ENCODE data around the gene SAP30L. TPM values are rescaled to one million over a fixed set of nuclear protein-coding genes. Genes with fewer than 3 reads are reported as not detected.

Gene SAP30L
- total and polyA plus RNA-seq, 5 donors from 2014 or later, result 30.9 to 54.9 (median 39.2) TPM

DNA sequence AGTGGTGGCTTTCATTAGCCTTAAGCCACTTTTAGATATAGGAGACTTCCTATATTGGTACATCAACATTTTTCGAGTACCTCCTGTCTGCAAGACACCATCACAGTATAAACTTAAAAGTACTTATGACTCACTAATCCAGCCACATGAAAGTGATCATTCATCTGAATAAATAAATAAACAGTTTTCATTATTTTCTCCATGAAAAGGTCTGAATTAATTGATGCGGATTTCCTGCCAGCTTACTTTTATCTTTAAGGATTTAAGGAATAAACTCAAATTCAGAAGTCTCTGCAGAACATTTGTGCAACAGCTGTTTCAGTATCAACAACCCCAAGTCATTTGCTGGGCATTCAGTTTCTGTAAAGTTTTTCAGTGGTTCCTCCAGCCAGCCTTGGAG is 4.0 kb downstream of the SAP30L start:
- Histone ChIP-seq H3K4me1 (ENCODE audit: control insufficient read depth, insufficient read depth, low read length, poor library complexity, severe bottlenecking) (peaks cover 39% of the 10 kb centered on the region), H3K9me3 (ENCODE audit: control insufficient read depth in 2 of 2, low read length in 2 of 2) (no peaks in the 10 kb centered on the region), H3K36me3 (ENCODE audit: control insufficient read depth, insufficient read depth, low read length) (peaks cover 48% of the 10 kb centered on the region), H3K27ac (ENCODE audit: insufficient read depth, low read length, poor library complexity, severe bottlenecking) (no peak overlapping the region), H3K27me3 (ENCODE audit: control insufficient read depth, insufficient read depth, low read length) (no peaks in the 10 kb centered on the region), H3K4me3 (ENCODE audit: low read depth, low read length) (peak overlapping the region; percentile 16)
- peaks cover under 1% of the 10 kb centered on the region for H3K27me3 Mint-ChIP-seq
- peaks cover 43% of the 10 kb centered on the region for H3K36me3 Mint-ChIP-seq
- peak overlapping the region in 1 of 3 donors; percentile 61 for H3K27ac Mint-ChIP-seq
- no peak for ATAC-seq (ENCODE audit: low read depth in 2 of 2)
- DNase-seq, result no peak
- H3K4me1 Mint-ChIP-seq, result peaks cover 26 to 54% (median 40%) of the 10 kb centered on the region in 4 donors
- H3K9me3 Mint-ChIP-seq, result no peaks in the 10 kb centered on the region
- peak overlapping the region in 3 of 4 donors; percentile 73 to 98 (median 77) for H3K4me3 Mint-ChIP-seq

DNA sequence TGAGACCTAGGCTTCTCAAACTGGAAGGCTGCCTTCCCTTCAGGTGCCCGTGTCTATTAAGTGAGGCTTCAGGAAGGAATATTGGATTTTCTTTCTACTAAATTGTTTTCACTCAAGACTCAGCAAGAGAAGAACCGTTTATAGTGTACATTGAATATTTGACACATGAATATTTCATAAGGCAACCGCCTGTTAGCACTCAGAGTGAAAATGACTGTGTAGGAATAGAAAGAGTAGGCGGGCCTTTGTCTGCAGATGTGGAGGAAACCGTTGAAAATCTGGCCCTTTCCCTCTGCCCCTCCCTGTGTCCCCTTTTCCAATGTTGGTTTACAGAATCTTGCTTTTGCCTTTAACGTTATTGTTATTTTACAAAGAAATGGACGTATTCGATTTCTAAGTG is 6.2 kb downstream of the SAP30L start:
- peaks cover 0 to 1% (median 0%) of the 10 kb centered on the region in 7 donors for H3K9me3 Mint-ChIP-seq
- no peaks in the 10 kb centered on the region for H3K27me3 ChIP-seq (ENCODE audit: control insufficient read depth, insufficient read depth, low read length)

DNA sequence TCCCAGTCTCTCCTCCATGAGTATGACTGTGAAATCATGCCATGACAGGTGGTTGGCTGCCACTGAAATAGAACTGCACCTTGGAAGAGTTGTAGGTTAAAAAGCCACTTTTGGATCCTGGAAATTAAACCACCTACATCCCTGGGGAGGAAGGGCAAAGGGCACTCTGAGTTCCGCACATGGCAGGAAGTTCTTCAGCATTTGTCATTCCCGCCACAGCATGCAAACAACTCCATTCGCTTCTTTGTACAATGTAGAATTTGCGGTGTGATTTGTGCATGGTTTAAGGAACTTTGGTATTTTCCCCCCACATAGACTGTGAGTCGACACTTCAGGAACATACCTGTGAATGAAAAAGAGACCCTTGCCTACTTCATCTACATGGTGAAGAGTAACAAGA is 9.8 kb downstream of the SAP30L start:
- Histone ChIP-seq H3K27me3 (ENCODE audit: control insufficient read depth, insufficient read depth, low read length) (no peaks in the 10 kb centered on the region), H3K27ac (ENCODE audit: insufficient read depth, low read length, poor library complexity, severe bottlenecking) (no peak overlapping the region), H3K9me3 (ENCODE audit: control insufficient read depth in 2 of 2, low read length in 2 of 2) (no peaks in the 10 kb centered on the region), H3K4me3 (ENCODE audit: low read depth, low read length) (no peak overlapping the region), H3K4me1 (ENCODE audit: control insufficient read depth, insufficient read depth, low read length, poor library complexity, severe bottlenecking) (no peaks in the 10 kb centered on the region), H3K36me3 (ENCODE audit: control insufficient read depth, insufficient read depth, low read length) (peaks cover 90% of the 10 kb centered on the region)
- DNase-seq, result no peak
- Mint-ChIP-seq H3K9me3 (peaks cover 0 to 1% (median 0%) of the 10 kb centered on the region in 7 donors), H3K4me3 (no peak overlapping the region), H3K27ac (no peak overlapping the region), H3K36me3 (peaks cover 61% of the 10 kb centered on the region), H3K27me3 (no peaks in the 10 kb centered on the region), H3K4me1 (peaks cover 0 to 8% (median 5%) of the 10 kb centered on the region in 4 donors)
- no peak for ATAC-seq (ENCODE audit: low read depth in 2 of 2)

More for the DNA sequence above, 6.2 kb downstream of the SAP30L start:
- Histone ChIP-seq H3K27ac (ENCODE audit: insufficient read depth, low read length, poor library complexity, severe bottlenecking) (no peak overlapping the region), H3K36me3 (ENCODE audit: control insufficient read depth, insufficient read depth, low read length) (peaks cover 69% of the 10 kb centered on the region), H3K9me3 (ENCODE audit: control insufficient read depth in 2 of 2, low read length in 2 of 2) (no peaks in the 10 kb centered on the region), H3K4me1 (ENCODE audit: control insufficient read depth, insufficient read depth, low read length, poor library complexity, severe bottlenecking) (peaks cover 29% of the 10 kb centered on the region), H3K4me3 (ENCODE audit: low read depth, low read length) (no peak overlapping the region)
- Mint-ChIP-seq H3K36me3 (peaks cover 54% of the 10 kb centered on the region), H3K4me3 (no peak overlapping the region), H3K27me3 (no peaks in the 10 kb centered on the region), H3K27ac (no peak overlapping the region), H3K4me1 (peaks cover 26 to 42% (median 33%) of the 10 kb centered on the region in 4 donors)
- DNase-seq, result no peak
- ATAC-seq (ENCODE audit: low read depth in 2 of 2), result no peak

DNA sequence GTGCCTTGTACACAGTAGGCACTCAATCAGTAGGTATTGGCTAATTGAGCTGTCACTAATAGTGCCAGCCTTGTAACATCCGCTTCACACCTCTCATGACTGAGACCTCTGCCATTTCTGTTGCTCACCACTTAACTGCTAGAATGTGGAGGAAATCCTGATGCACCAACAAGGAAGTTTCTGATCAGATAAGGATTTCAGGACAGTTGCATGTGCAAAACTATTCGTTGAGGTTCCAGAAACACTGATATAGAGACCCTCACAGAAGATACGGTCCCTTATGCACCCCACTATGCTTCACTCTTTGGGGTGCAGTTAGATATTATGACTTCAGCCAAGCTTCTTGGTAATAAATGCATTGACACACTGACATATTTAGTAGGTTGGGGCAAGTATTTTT is 10.7 kb downstream of the SAP30L start:
- H3K4me1 ChIP-seq (ENCODE audit: control insufficient read depth, insufficient read depth, low read length, poor library complexity, severe bottlenecking), result no peaks in the 10 kb centered on the region
- peaks cover 0 to 6% (median 1%) of the 10 kb centered on the region in 4 donors for H3K4me1 Mint-ChIP-seq
- H3K9me3 Mint-ChIP-seq, result peaks cover 0 to 1% (median 0%) of the 10 kb centered on the region in 7 donors
- DNase-seq (no peak), ATAC-seq (ENCODE audit: low read depth in 2 of 2) (no peak)
- no peak overlapping the region for H3K27ac Mint-ChIP-seq
- H3K4me3 ChIP-seq (ENCODE audit: low read depth, low read length), result no peak overlapping the region
- H3K36me3 Mint-ChIP-seq, result peaks cover 52% of the 10 kb centered on the region
- no peaks in the 10 kb centered on the region for H3K27me3 ChIP-seq (ENCODE audit: control insufficient read depth, insufficient read depth, low read length)
- H3K4me3 Mint-ChIP-seq, result no peak overlapping the region
- H3K27me3 Mint-ChIP-seq, result no peaks in the 10 kb centered on the region
- H3K36me3 ChIP-seq (ENCODE audit: control insufficient read depth, insufficient read depth, low read length), result peaks cover 81% of the 10 kb centered on the region
- no peak overlapping the region for H3K27ac ChIP-seq (ENCODE audit: insufficient read depth, low read length, poor library complexity, severe bottlenecking)
- no peaks in the 10 kb centered on the region for H3K9me3 ChIP-seq (ENCODE audit: control insufficient read depth in 2 of 2, low read length in 2 of 2)

DNA sequence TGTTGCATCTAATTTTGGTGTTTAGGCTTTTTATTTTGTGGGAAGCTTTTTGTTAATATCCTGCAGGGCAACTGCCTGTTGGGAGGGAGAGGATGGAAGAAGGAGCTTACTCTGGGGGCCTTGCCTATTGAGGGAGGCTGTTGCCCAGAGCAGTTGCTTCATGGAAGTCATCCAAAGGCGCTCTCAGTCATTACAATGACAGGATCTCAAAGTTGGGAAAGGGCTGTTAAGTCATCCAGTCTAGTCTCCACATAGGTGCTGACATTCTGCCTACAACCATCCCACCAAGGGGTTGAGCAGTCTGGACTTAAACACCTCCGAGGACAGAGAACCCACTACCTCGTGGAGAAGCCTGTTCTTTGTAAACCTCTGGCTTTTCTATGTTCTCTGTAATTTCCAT is 13.2 kb downstream of the SAP30L start:
- Mint-ChIP-seq H3K4me3 (no peak overlapping the region), H3K27me3 (no peaks in the 10 kb centered on the region), H3K9me3 (peaks cover 0 to 1% (median 0%) of the 10 kb centered on the region in 7 donors), H3K4me1 (no peaks in the 10 kb centered on the region), H3K36me3 (peaks cover 39% of the 10 kb centered on the region), H3K27ac (no peak overlapping the region)
- Histone ChIP-seq H3K9me3 (ENCODE audit: control insufficient read depth in 2 of 2, low read length in 2 of 2) (no peaks in the 10 kb centered on the region), H3K4me1 (ENCODE audit: control insufficient read depth, insufficient read depth, low read length, poor library complexity, severe bottlenecking) (no peaks in the 10 kb centered on the region), H3K27ac (ENCODE audit: insufficient read depth, low read length, poor library complexity, severe bottlenecking) (no peak overlapping the region), H3K4me3 (ENCODE audit: low read depth, low read length) (no peak overlapping the region), H3K36me3 (ENCODE audit: control insufficient read depth, insufficient read depth, low read length) (peaks cover 57% of the 10 kb centered on the region), H3K27me3 (ENCODE audit: control insufficient read depth, insufficient read depth, low read length) (no peaks in the 10 kb centered on the region)
- ATAC-seq (ENCODE audit: low read depth in 2 of 2) (no peak), DNase-seq (no peak)

DNA sequence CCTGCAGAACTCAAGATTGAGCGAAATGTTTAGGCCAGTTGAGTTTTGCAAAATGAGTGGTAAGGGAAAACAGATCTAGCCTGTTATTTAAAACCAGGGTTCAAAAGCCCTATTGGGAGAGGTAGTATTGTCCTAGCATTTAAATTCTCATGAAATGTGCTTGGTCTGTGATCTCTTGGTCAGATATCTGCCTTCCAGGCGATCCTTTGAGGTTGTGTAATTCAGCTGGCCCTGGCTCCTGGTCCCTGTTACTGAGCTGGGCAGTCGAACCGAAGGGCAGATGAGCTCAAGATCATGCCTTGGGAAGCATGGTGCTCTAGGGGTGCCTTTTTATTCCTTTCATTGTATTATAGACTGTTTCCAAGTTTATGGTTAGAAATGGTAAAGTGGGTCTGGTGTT is 14.4 kb downstream of the SAP30L start:
- Histone ChIP-seq H3K27me3 (ENCODE audit: control insufficient read depth, insufficient read depth, low read length) (no peaks in the 10 kb centered on the region), H3K36me3 (ENCODE audit: control insufficient read depth, insufficient read depth, low read length) (peaks cover 47% of the 10 kb centered on the region), H3K27ac (ENCODE audit: insufficient read depth, low read length, poor library complexity, severe bottlenecking) (no peak overlapping the region), H3K4me1 (ENCODE audit: control insufficient read depth, insufficient read depth, low read length, poor library complexity, severe bottlenecking) (no peaks in the 10 kb centered on the region), H3K4me3 (ENCODE audit: low read depth, low read length) (no peak overlapping the region), H3K9me3 (ENCODE audit: control insufficient read depth in 2 of 2, low read length in 2 of 2) (no peaks in the 10 kb centered on the region)
- Mint-ChIP-seq H3K9me3 (peaks cover 0 to 1% (median 0%) of the 10 kb centered on the region in 7 donors), H3K4me3 (no peak overlapping the region), H3K4me1 (no peaks in the 10 kb centered on the region), H3K27ac (peak overlapping the region in 1 of 3 donors; percentile 22), H3K27me3 (no peaks in the 10 kb centered on the region), H3K36me3 (peaks cover 34% of the 10 kb centered on the region)
- DNase-seq (no peak), ATAC-seq (ENCODE audit: low read depth in 2 of 2) (no peak)

DNA sequence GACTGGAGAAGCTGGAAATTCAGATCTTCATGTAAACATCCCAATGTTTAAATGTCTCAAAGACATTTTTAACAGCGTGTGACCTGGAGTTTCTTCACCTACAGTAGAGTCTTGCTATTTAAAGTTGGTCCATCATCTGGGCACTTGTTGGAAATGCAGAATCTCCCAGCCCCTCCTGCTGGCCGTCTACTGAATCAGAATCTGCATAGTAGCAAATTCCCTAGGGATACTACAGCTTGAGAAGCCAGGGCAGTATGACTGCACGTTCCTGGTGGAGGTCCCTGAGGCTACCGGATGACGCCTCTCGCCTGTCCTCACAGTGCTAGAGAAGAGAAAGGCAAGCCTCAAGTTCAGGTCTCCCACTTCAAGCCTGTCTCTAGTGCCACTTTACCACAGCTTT is 15.7 kb downstream of the SAP30L start:
- peak overlapping the region in 1 of 3 donors; percentile 20 for H3K27ac Mint-ChIP-seq
- ATAC-seq (ENCODE audit: low read depth in 2 of 2) (no peak), DNase-seq (no peak)
- Histone ChIP-seq H3K9me3 (ENCODE audit: control insufficient read depth in 2 of 2, low read length in 2 of 2) (no peaks in the 10 kb centered on the region), H3K36me3 (ENCODE audit: control insufficient read depth, insufficient read depth, low read length) (peaks cover 33% of the 10 kb centered on the region), H3K27me3 (ENCODE audit: control insufficient read depth, insufficient read depth, low read length) (no peaks in the 10 kb centered on the region), H3K27ac (ENCODE audit: insufficient read depth, low read length, poor library complexity, severe bottlenecking) (no peak overlapping the region), H3K4me1 (ENCODE audit: control insufficient read depth, insufficient read depth, low read length, poor library complexity, severe bottlenecking) (no peaks in the 10 kb centered on the region), H3K4me3 (ENCODE audit: low read depth, low read length) (no peak overlapping the region)
- no peak overlapping the region for H3K4me3 Mint-ChIP-seq
- peaks cover 23% of the 10 kb centered on the region for H3K36me3 Mint-ChIP-seq
- H3K4me1 Mint-ChIP-seq, result no peaks in the 10 kb centered on the region
- no peaks in the 10 kb centered on the region for H3K9me3 Mint-ChIP-seq
- no peaks in the 10 kb centered on the region for H3K27me3 Mint-ChIP-seq

DNA sequence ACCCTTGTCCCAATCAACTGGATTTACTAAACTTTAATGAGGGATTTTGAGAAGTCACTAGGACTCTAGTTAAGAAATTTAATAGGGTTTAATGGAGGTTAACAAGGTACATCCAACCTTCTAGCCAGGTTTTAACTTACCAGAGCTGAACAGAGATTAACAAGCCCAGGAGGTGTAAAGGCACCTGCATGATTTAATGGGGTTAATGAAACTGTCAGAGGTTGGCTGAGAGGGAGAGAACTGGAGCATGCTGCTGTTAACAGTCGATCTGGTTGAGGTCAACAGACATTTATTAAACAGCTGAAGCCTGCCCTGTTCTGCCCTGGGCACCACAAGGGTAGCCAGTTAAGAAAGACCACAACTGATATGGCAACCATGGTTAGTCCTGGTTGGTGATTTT is 18.6 kb downstream of the SAP30L start:
- Histone ChIP-seq H3K4me1 (ENCODE audit: control insufficient read depth, insufficient read depth, low read length, poor library complexity, severe bottlenecking) (no peaks in the 10 kb centered on the region), H3K27ac (ENCODE audit: insufficient read depth, low read length, poor library complexity, severe bottlenecking) (no peak overlapping the region), H3K9me3 (ENCODE audit: control insufficient read depth in 2 of 2, low read length in 2 of 2) (no peaks in the 10 kb centered on the region), H3K27me3 (ENCODE audit: control insufficient read depth, insufficient read depth, low read length) (peaks cover 4% of the 10 kb centered on the region), H3K4me3 (ENCODE audit: low read depth, low read length) (no peak overlapping the region), H3K36me3 (ENCODE audit: control insufficient read depth, insufficient read depth, low read length) (peaks cover 4% of the 10 kb centered on the region)
- ATAC-seq (ENCODE audit: low read depth in 2 of 2) (no peak), DNase-seq (no peak)
- Mint-ChIP-seq H3K27ac (no peak overlapping the region), H3K4me3 (no peak overlapping the region), H3K4me1 (peaks cover 0 to 5% (median 1%) of the 10 kb centered on the region in 4 donors), H3K27me3 (peaks cover 15% of the 10 kb centered on the region), H3K36me3 (peaks cover 8% of the 10 kb centered on the region), H3K9me3 (peaks cover 0 to 2% (median 0%) of the 10 kb centered on the region in 7 donors)

Measured in CD4-positive, CD25-positive, alpha-beta regulatory T cell (primary cell).